GM18505 (cell line): Measurements from ENCODE around the gene TIMM17A.

Experiments used
- ATAC-seq: cut with Tn5 transposase; IDR thresholded peaks from one replicate; pipeline ENCODE4 v1.9.1; 2021; ENCODE audit not compliant: unreplicated experiment
- POLR2A ChIP-seq: IDR thresholded peaks from 4 replicates; pipeline ENCODE4 v1.6.1; 2011; ENCODE audit warnings: borderline replicate concordance; ENCODE audit not compliant: insufficient read depth, insufficient read length; ENCODE audit errors: extremely low read depth

Gene TIMM17A

GRCh38 chr1:202009326-202010179 lies 54.2 kb downstream of the TIMM17A start:
- ATAC-seq = no peak

DNA sequence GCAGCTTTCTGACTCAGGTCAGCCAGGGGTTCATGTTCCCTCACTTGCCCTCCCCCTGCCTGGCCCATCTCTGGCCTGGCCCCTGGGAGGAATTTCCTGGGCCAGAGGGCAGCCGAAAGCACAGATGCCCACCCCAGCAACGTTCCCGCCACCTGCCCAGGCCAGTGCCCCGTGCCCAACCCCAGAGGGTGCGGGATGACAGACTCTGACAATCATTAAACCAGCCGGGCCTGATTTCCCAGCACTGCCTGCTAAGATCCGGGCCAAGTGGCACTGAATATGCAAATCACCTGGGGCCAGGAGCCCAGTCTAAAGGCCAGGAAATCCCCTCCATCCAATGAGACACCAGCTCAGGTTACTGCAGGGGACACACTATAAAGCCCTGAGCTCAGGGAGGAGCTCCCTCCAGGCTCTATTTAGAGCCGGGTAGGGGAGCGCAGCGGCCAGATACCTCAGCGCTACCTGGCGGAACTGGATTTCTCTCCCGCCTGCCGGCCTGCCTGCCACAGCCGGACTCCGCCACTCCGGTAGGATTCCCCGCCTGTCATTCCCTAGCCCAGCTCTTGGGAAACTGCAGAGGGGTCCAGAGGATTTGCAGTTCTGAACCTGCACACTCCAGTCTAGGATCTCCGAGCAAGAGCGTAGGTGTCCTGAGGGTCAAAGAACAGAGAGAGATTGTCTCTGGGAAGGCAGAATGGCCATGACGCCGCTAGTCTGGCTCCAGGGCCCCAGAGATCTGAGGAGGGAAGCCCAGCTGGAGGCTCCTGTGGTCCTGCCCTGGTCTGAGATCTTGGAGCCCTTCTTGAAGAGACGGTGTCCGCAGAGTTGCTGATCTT lies 55.1 kb downstream of the TIMM17A start, which contains the start of gene ELF3:
Gene ELF3, plus strand, starts transcription at position 408 of the 836 bp plus-strand sequence. CDS start 550 bp downstream, outside the sequence.
- no peak for TF ChIP-seq POLR2A
- ATAC-seq = no peak

More at GRCh38 chr1:202009326-202010179, 54.2 kb downstream of the TIMM17A start:
- TF ChIP-seq POLR2A = no peak

GRCh38 chr1:202011994-202012393 lies 56.7 kb downstream of the TIMM17A start:
- ATAC-seq = no peak
- TF ChIP-seq POLR2A = no peak

DNA sequence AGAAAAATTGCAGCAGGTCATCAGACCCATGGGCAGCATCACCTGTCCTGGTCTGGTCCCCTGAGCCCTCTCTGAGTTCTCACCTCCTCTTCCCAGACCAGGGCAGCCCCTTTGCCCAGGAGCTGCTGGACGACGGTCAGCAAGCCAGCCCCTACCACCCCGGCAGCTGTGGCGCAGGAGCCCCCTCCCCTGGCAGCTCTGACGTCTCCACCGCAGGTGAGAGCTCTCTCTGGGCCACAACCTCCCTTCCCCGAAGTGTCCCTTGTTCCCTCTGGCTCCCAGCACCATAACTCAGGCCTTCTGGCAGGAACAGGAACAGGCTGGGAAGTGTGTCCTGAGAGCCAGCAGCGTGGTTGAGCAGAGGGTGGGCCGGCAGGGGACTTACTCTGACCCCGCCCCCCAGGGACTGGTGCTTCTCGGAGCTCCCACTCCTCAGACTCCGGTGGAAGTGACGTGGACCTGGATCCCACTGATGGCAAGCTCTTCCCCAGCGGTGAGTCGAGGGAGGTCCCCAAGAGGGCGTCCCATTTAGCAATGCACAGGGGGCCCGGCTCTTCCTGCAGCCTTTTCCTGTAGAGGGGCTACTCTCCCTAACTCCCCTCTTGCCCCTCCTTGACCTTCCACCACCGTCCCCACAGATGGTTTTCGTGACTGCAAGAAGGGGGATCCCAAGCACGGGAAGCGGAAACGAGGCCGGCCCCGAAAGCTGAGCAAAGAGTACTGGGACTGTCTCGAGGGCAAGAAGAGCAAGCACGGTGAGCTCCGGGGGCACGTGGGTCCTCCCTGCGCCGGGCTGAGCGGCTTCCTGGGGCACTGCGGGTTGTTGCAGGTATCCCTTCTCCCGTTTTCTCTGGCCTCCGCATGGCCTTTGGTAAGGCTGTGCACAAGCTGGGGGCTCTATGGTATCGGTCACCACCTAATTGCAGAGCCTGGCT lies 57.5 kb downstream of the TIMM17A start:
- no peak for TF ChIP-seq POLR2A
- ATAC-seq = no peak

DNA sequence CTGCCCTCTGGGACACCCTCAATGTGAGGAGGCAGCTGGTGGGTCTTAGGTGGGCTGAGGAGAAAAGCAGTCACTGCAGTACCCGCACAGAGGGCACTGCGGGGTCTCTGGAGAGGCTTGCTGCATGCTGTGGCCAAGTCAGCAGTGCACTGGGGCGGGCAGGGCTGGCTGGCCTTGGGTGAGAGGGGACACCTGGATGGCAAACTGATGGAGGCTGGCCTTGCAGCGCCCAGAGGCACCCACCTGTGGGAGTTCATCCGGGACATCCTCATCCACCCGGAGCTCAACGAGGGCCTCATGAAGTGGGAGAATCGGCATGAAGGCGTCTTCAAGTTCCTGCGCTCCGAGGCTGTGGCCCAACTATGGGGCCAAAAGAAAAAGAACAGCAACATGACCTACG lies 58.3 kb downstream of the TIMM17A start:
- ATAC-seq = no peak
- no peak for TF ChIP-seq POLR2A

DNA sequence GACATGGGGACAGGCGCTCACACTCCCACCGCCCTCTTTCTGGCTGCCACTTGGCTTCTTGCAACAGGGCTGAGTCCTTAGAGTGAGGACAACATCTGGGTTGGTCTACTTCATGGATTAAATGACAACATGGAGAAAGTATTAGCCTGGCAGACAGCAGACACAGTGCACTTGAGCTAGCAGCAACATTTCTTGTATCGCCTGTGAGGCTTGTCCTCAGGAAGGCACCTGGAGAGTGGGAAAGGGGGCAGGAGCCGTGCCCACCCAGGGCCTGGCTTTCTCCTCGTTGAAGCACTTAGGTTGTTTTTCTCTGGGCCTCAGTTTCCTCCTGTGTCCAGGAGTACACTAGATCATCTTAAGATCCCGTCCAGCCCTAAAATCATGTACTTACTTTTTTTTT lies 58.8 kb downstream of the TIMM17A start:
- no peak for TF ChIP-seq POLR2A
- no peak for ATAC-seq

GRCh38 chr1:202014915-202015661 lies 59.8 kb downstream of the TIMM17A start:
- TF ChIP-seq POLR2A = no peak
- ATAC-seq = no peak

- no peak for TF ChIP-seq POLR2A
- no peak for ATAC-seq
Observed at GRCh38 chr1:202015662-202015937, 60.3 kb downstream of the TIMM17A start.

DNA sequence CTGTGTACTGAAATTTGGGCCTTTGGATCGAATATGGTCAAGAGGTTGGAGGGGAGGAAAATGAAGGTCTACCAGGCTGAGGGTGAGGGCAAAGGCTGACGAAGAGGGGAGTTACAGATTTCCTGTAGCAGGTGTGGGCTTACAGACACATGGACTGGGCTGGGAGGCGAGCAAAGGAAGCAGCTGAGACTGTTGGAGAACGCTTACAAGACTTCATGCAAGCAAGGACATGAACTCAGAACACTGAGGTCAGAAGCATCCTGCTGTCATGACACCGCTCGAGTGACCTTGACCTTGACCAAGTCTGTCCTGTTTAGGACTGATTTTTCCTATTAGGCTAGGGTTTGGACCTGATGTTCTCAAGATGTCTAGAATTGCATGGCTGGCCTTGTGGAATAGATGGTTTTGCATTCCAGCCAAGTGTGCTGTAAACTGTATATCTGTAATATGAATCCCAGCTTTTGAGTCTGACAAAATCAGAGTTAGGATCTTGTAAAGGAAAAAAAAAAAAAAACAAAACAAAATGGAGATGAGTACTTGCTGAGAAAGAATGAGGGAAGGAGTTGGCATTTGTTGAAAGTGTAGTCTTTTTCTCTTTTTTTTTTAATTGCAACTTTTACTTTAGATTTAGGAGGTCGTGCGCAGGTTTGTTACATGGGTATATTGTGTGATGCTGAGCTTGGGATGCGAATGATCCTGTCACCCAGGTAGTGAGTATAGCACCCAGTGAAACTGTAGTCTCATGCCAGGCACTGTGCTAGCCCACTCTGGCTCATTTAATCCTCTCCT lies 60.9 kb downstream of the TIMM17A start:
- TF ChIP-seq POLR2A = no peak
- no peak for ATAC-seq

GRCh38 chr1:202016811-202017748 lies 61.8 kb downstream of the TIMM17A start:
- TF ChIP-seq POLR2A = no peak

More at GRCh38 chr1:202016811-202017748, 61.8 kb downstream of the TIMM17A start:
- no peak for ATAC-seq
